Measurements from ENCODE around the gene TSGA10IP. TPM values are rescaled to one million over a fixed set of nuclear protein-coding genes. Genes with fewer than 3 reads are reported as not detected.

Gene TSGA10IP
- total RNA-seq, 1 donor, result 0.10 TPM

DNA sequence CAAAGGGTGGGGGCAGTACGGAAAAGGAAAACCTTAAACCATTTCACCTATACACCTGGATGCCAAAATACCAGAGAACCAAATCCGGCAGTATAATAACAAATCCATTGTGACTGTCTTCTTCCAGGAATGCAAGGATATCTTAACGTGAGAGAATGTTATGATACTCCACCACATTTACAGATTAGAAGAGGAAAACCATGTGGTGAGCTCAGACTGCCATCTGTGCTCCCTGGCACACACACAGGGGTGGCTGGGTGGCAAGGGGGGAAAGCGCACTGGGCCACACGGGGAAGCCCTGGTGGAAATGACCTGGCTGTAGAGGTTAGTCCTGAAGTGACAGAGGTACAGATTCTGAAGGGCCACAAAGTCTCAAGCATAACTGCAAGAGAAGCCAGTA is 46.8 kb downstream of the TSGA10IP start:
- Histone ChIP-seq H3K9me3 (ENCODE audit: low read depth, low read length) (no peaks in the 10 kb centered on the region), H3K4me3 (ENCODE audit: low read length) (no peak overlapping the region), H3K27me3 (ENCODE audit: insufficient read depth, low read length) (no peaks in the 10 kb centered on the region), H3K4me1 (ENCODE audit: insufficient read depth, low read length) (peaks cover 7% of the 10 kb centered on the region)

DNA sequence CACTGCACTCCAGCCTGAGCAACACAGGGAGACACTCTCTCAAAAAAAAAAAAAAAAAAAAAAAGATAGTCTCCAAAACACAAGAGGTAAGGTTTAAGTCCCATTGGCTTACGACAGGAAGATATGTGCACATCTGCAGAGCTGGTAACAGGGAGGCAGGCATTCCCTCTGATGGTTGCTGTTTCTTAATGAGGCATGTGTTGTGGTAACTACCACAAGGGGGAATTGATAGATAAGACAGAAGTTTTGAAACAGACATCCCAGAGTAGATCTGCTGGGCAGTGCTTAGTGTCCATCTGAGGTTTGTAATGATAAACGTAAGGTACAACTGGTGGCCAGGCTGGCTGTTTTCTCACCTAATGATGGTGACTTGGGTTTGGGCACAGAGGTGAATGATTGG is 52.0 kb downstream of the TSGA10IP start:
- H3K4me1 ChIP-seq (ENCODE audit: insufficient read depth, low read length), result peaks cover 16% of the 10 kb centered on the region
- no peaks in the 10 kb centered on the region for H3K9me3 ChIP-seq (ENCODE audit: low read depth, low read length)
- H3K4me3 ChIP-seq (ENCODE audit: low read length), result no peak overlapping the region
- no peaks in the 10 kb centered on the region for H3K27me3 ChIP-seq (ENCODE audit: insufficient read depth, low read length)

- peak within 1 kb of the TSS; percentile 92 for H3K4me3 ChIP-seq (ENCODE audit: low read length)
- no peaks in the 10 kb centered on the region for H3K27me3 ChIP-seq (ENCODE audit: insufficient read depth, low read length)
- peaks cover 26% of the 10 kb centered on the region for H3K4me1 ChIP-seq (ENCODE audit: insufficient read depth, low read length)
- no peaks in the 10 kb centered on the region for H3K9me3 ChIP-seq (ENCODE audit: low read depth, low read length)
Measured at GRCh38 chr11:66001942-66002647, 56.8 kb downstream of the TSGA10IP start, which contains the start of the genes BANF1 and EIF1AD. BANF1 (plus strand) TSS chr11:66002503; CDS start chr11:66003251, 748 bp downstream. EIF1AD (minus strand) TSS chr11:66002157; CDS start chr11:66000389, 1,768 bp downstream.

DNA sequence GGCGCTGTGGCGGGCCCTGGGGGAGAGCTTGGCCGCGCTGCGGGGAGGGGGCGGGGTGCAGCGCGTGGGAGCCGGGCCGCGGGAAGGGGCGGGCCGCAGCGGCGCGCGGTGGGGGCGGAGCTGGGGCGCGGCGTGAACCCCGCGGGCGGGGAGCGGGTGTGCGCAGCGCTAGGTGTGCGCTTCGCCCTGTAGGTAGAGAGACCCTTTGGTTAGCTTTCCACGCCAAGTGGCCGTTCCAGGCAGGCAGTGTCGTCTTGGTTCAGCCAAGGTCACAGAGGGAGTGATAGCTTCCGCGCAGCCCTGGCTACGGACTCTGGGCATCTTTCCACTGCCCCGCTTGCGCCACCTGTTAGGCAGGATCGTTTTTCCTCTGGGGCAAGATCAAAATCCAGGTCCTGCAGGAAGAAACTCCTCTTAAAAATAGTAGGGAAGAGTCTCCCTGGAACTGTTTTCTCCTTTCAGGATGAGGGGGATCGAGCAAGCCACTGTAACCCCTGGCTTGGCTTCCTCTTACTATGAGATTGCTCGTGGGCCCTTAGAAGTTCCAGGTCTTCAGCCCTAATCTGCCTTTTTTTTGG is 57.5 kb downstream of the TSGA10IP start:
- H3K4me3 ChIP-seq (ENCODE audit: low read length), result peak overlapping the region; percentile 92
- no peaks in the 10 kb centered on the region for H3K27me3 ChIP-seq (ENCODE audit: insufficient read depth, low read length)
- peaks cover 26% of the 10 kb centered on the region for H3K4me1 ChIP-seq (ENCODE audit: insufficient read depth, low read length)
- no peaks in the 10 kb centered on the region for H3K9me3 ChIP-seq (ENCODE audit: low read depth, low read length)

DNA sequence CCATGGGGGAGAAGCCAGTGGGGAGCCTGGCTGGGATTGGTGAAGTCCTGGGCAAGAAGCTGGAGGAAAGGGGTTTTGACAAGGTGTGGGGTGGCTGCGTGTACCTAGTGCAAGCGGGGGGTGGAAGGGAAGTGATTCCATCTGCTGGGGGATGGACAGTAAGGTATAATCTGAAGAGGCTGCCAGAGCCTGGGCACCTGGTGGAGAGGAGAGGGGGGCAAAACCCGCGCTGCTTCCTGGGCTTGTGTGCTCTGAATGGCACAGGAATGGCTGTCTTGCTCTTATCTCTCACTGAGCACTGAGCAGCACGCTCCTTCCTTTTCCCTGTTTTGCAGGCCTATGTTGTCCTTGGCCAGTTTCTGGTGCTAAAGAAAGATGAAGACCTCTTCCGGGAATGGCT is 58.0 kb downstream of the TSGA10IP start:
- Histone ChIP-seq H3K4me1 (ENCODE audit: insufficient read depth, low read length) (peaks cover 26% of the 10 kb centered on the region), H3K27me3 (ENCODE audit: insufficient read depth, low read length) (no peaks in the 10 kb centered on the region), H3K4me3 (ENCODE audit: low read length) (peak overlapping the region; percentile 92), H3K9me3 (ENCODE audit: low read depth, low read length) (no peaks in the 10 kb centered on the region)

DNA sequence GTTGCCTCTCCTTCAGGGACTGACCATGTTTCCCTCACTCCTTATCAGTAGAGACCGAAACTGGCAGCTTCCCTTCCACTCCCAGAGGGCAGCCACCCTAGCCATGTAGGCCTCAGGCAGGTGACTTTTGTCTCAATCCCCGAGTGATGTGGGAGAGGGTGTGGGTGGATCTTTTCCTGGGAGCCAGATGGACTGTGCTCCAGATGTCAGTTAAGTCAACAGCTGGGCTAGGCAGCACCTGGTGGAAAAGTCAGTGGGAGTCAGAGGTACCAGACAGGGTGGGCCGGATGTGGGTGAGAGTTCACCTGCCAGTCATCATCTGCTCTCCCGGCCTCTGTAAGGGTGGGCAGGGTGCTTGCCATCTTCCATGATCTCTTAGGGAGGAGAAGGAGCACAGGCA is 58.9 kb downstream of the TSGA10IP start:
- H3K4me1 ChIP-seq (ENCODE audit: insufficient read depth, low read length), result peaks cover 26% of the 10 kb centered on the region
- H3K9me3 ChIP-seq (ENCODE audit: low read depth, low read length), result no peaks in the 10 kb centered on the region
- no peak overlapping the region for H3K4me3 ChIP-seq (ENCODE audit: low read length)
- no peaks in the 10 kb centered on the region for H3K27me3 ChIP-seq (ENCODE audit: insufficient read depth, low read length)

GRCh38 chr11:66006134-66006890 is 61.0 kb downstream of the TSGA10IP start:
- Histone ChIP-seq H3K4me3 (ENCODE audit: low read length) (no peak overlapping the region), H3K9me3 (ENCODE audit: low read depth, low read length) (no peaks in the 10 kb centered on the region), H3K27me3 (ENCODE audit: insufficient read depth, low read length) (peaks cover 8% of the 10 kb centered on the region), H3K4me1 (ENCODE audit: insufficient read depth, low read length) (peaks cover 13% of the 10 kb centered on the region)

DNA sequence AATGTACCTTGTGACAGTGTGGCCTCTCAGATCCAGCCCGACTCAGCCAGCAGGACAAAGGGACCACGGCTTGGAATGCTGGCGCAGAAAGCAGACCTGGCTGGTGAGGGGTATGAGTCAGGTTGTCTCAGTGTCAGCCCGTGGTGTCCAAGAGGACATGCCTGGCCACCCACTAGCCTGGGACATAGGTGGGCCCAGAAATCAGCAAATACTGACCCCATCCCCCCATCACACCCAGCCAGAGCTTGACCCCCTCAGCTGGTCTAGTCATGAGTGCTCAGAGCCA is 61.6 kb downstream of the TSGA10IP start:
- Histone ChIP-seq H3K4me3 (ENCODE audit: low read length) (no peak overlapping the region), H3K27me3 (ENCODE audit: insufficient read depth, low read length) (peaks cover 13% of the 10 kb centered on the region), H3K4me1 (ENCODE audit: insufficient read depth, low read length) (peaks cover 14% of the 10 kb centered on the region), H3K9me3 (ENCODE audit: low read depth, low read length) (no peaks in the 10 kb centered on the region)

- H3K9me3 ChIP-seq (ENCODE audit: low read depth, low read length), result no peaks in the 10 kb centered on the region
- H3K4me3 ChIP-seq (ENCODE audit: low read length), result no peak overlapping the region
- peaks cover 18% of the 10 kb centered on the region for H3K4me1 ChIP-seq (ENCODE audit: insufficient read depth, low read length)
- H3K27me3 ChIP-seq (ENCODE audit: insufficient read depth, low read length), result peaks cover 17% of the 10 kb centered on the region
Measured at GRCh38 chr11:66007201-66007634, 61.9 kb downstream of the TSGA10IP start.

- Histone ChIP-seq H3K27me3 (ENCODE audit: insufficient read depth, low read length) (peaks cover 23% of the 10 kb centered on the region), H3K9me3 (ENCODE audit: low read depth, low read length) (no peaks in the 10 kb centered on the region)
Measured at GRCh38 chr11:66008095-66008467, 62.8 kb downstream of the TSGA10IP start.

GRCh38 chr11:66008468-66009101 is 63.3 kb downstream of the TSGA10IP start:
- Histone ChIP-seq H3K27me3 (ENCODE audit: insufficient read depth, low read length) (peaks cover 26% of the 10 kb centered on the region), H3K4me3 (ENCODE audit: low read length) (no peak overlapping the region), H3K9me3 (ENCODE audit: low read depth, low read length) (no peaks in the 10 kb centered on the region), H3K4me1 (ENCODE audit: insufficient read depth, low read length) (peaks cover 21% of the 10 kb centered on the region)

More at GRCh38 chr11:66008095-66008467, 62.8 kb downstream of the TSGA10IP start:
- Histone ChIP-seq H3K4me3 (ENCODE audit: low read length) (no peak overlapping the region), H3K4me1 (ENCODE audit: insufficient read depth, low read length) (peaks cover 21% of the 10 kb centered on the region)

Other genes starting within 250 kb of the TSGA10IP start
- 38.0 TPM for gene KAT5, start 233.2 kb upstream of the TSGA10IP start, total RNA-seq
- 26.4 TPM for gene RNASEH2C, start 224.7 kb upstream of the TSGA10IP start, total RNA-seq
- gene AP5B1, start 164.5 kb upstream of the TSGA10IP start, total RNA-seq, result 26.7 TPM
- not detected for gene OVOL1, start 158.4 kb upstream of the TSGA10IP start, total RNA-seq
- not detected for gene SNX32, start 111.5 kb upstream of the TSGA10IP start, total RNA-seq
- 731 TPM for gene CFL1, start 87.3 kb upstream of the TSGA10IP start, total RNA-seq
- 17.3 TPM for gene MUS81, start 85.0 kb upstream of the TSGA10IP start, total RNA-seq
- 1.3 TPM for gene EFEMP2, start 72.7 kb upstream of the TSGA10IP start, total RNA-seq
- gene CTSW, start 65.6 kb upstream of the TSGA10IP start, total RNA-seq, result 130 TPM
- gene FIBP, start 57.0 kb upstream of the TSGA10IP start, total RNA-seq, result 40.3 TPM
- gene CCDC85B, start 54.8 kb upstream of the TSGA10IP start, total RNA-seq, result 22.5 TPM
- gene FOSL1, start 45.1 kb upstream of the TSGA10IP start, total RNA-seq, result 4.0 TPM
- gene C11orf68, start 26.4 kb upstream of the TSGA10IP start, total RNA-seq, result 7.6 TPM
- 65.6 TPM for gene DRAP1, start 26.1 kb upstream of the TSGA10IP start, total RNA-seq
- gene SART1, start 16.3 kb downstream of the TSGA10IP start, total RNA-seq, result 41.6 TPM
- 83.2 TPM for gene EIF1AD, start 56.7 kb downstream of the TSGA10IP start, total RNA-seq
- 7.6 TPM for gene BANF1, start 57.0 kb downstream of the TSGA10IP start, total RNA-seq
- gene CST6, start 66.5 kb downstream of the TSGA10IP start, total RNA-seq, result not detected
- 1.0 TPM for gene CATSPER1, start 81.0 kb downstream of the TSGA10IP start, total RNA-seq
- gene GAL3ST3, start 103.7 kb downstream of the TSGA10IP start, total RNA-seq, result not detected
- 135 TPM for gene SF3B2, start 106.9 kb downstream of the TSGA10IP start, total RNA-seq
- gene PACS1, start 124.8 kb downstream of the TSGA10IP start, total RNA-seq, result 66.7 TPM